ENCODE results near the gene RALA. TPM values are rescaled to one million over a fixed set of nuclear protein-coding genes. Genes with fewer than 3 reads are reported as not detected.

Gene RALA
- total and polyA plus RNA-seq, 3 donors from 2014 or later = 13.6 to 27.9 (median 15.9) TPM

- TF ChIP-seq CTCF (IDR thresholded peaks at IDR 0.05) (no peak), POLR2A (IDR thresholded peaks at IDR 0.05) (no peak)
These were observed 79.8 kb downstream of the RALA start for GRCh38 chr7:39703144-39703543.

GRCh38 chr7:39709029-39709428 is 85.7 kb downstream of the RALA start:
- H3K36me3 ChIP-seq (ENCODE audit: low read depth, missing control alignments) = no peaks in the 10 kb centered on the region
- no peak overlapping the region for H3K27ac ChIP-seq
- WGBS, 2 donors = 93 to 95% methylated on average over 5 of the region's 5 CpGs
- no peaks in the 10 kb centered on the region for H3K27me3 ChIP-seq
- no peak for DNase-seq
- H3K4me3 ChIP-seq = no peak overlapping the region
- H3K9me3 ChIP-seq = no peaks in the 10 kb centered on the region
- peaks cover 3% of the 10 kb centered on the region for H3K4me1 ChIP-seq
- intact Hi-C loops (cut with DNase I; ENCODE audit: low total_unique reads) = no loop called here
- TF ChIP-seq CTCF (IDR thresholded peaks at IDR 0.05) (no peak), POLR2A (IDR thresholded peaks at IDR 0.05) (no peak)

More at GRCh38 chr7:39703144-39703543, 79.8 kb downstream of the RALA start:
- Histone ChIP-seq H3K27me3 (no peaks in the 10 kb centered on the region), H3K27ac (no peak overlapping the region), H3K9me3 (no peaks in the 10 kb centered on the region), H3K4me1 (no peaks in the 10 kb centered on the region), H3K4me3 (no peak overlapping the region), H3K36me3 (ENCODE audit: low read depth, missing control alignments) (no peaks in the 10 kb centered on the region)
- intact Hi-C loops (cut with DNase I; ENCODE audit: low total_unique reads) = no loop called here
- WGBS, 2 donors = 71 to 77% methylated on average over 5 of the region's 5 CpGs
- DNase-seq = no peak

GRCh38 chr7:39709768-39710311 is 86.5 kb downstream of the RALA start:
- 29 to 32% methylated on average over 3 of the region's 3 CpGs for WGBS, 2 donors
- DNase-seq = peak; percentile 66
- peaks cover 3% of the 10 kb centered on the region for H3K4me1 ChIP-seq
- no peaks in the 10 kb centered on the region for H3K9me3 ChIP-seq
- intact Hi-C loops (cut with DNase I; ENCODE audit: low total_unique reads) = no loop called here
- no peak overlapping the region for H3K4me3 ChIP-seq
- TF ChIP-seq POLR2A (IDR thresholded peaks at IDR 0.05) (no peak), CTCF (IDR thresholded peaks at IDR 0.05) (no peak)
- H3K27me3 ChIP-seq = no peaks in the 10 kb centered on the region
- H3K27ac ChIP-seq = no peak overlapping the region
- no peaks in the 10 kb centered on the region for H3K36me3 ChIP-seq (ENCODE audit: low read depth, missing control alignments)

DNA sequence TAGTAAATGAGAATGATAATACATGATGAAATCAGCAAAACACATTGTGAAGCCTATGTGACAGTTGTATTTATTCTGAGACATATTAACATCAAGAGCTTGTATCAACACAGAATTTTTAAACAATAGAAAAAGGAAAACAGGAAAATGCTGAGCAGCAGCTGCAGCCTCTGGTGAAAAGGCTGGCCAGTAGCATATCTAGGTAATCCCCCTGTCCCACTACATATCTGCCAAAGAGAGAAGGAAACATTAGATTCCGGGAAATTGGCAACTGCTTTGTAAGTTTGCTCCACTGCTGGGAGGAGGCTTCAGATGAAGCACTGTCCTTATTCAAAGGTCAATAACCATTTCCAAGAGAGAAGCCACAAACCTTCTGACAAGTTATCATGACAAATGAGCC is 89.4 kb downstream of the RALA start:
- Histone ChIP-seq H3K27ac (no peak overlapping the region), H3K27me3 (no peaks in the 10 kb centered on the region), H3K9me3 (no peaks in the 10 kb centered on the region), H3K4me1 (peaks cover 3% of the 10 kb centered on the region), H3K36me3 (ENCODE audit: low read depth, missing control alignments) (no peaks in the 10 kb centered on the region), H3K4me3 (no peak overlapping the region)
- DNase-seq = no peak
- TF ChIP-seq CTCF (IDR thresholded peaks at IDR 0.05) (no peak), POLR2A (IDR thresholded peaks at IDR 0.05) (no peak)
- 67 to 100% methylated on average over 1 of the region's 1 CpG for WGBS, 2 donors
- intact Hi-C loops (cut with DNase I; ENCODE audit: low total_unique reads) = no loop called here

GRCh38 chr7:39714447-39715091 is 91.2 kb downstream of the RALA start:
- no peak overlapping the region for H3K27ac ChIP-seq
- peaks cover 3% of the 10 kb centered on the region for H3K4me1 ChIP-seq
- intact Hi-C loops (cut with DNase I; ENCODE audit: low total_unique reads) = no loop called here
- 85 to 100% methylated on average over 1 of the region's 1 CpG for WGBS, 2 donors
- no peak for DNase-seq
- no peaks in the 10 kb centered on the region for H3K36me3 ChIP-seq (ENCODE audit: low read depth, missing control alignments)
- H3K9me3 ChIP-seq = no peaks in the 10 kb centered on the region
- TF ChIP-seq POLR2A (IDR thresholded peaks at IDR 0.05) (no peak), CTCF (IDR thresholded peaks at IDR 0.05) (no peak)
- H3K27me3 ChIP-seq = no peaks in the 10 kb centered on the region
- no peak overlapping the region for H3K4me3 ChIP-seq

Data from testis (tissue), 3 donors.